Measurements from ENCODE around the gene WASL. TPM values are rescaled to one million over a fixed set of nuclear protein-coding genes. Genes with fewer than 3 reads are reported as not detected.

The WASL gene
- polyA plus RNA-seq, 3 donors = 1.6 to 3.9 (median 2.1) TPM

- H3K36me3 Mint-ChIP-seq = peaks cover 3 to 8% of the 10 kb centered on the region in 2 donors
- Histone ChIP-seq H3K4me1 (ENCODE audit: control insufficient read depth in 1 of 2, insufficient read depth in 2 of 2, low read length in 2 of 2) (peaks cover 7 to 9% of the 10 kb centered on the region in 2 donors), H4K20me1 (ENCODE audit: insufficient read depth, low read length) (peaks cover 100% of the 10 kb centered on the region), H3K4me2 (replicated peaks; ENCODE audit: extremely low read depth, low read length, poor library complexity, severe bottlenecking) (no peak overlapping the region), H3K9ac (ENCODE audit: insufficient read depth, low read length, poor library complexity, severe bottlenecking) (no peak overlapping the region), H3K79me2 (ENCODE audit: insufficient read depth, low read length) (peaks cover 81% of the 10 kb centered on the region), H3K27me3 (ENCODE audit: control insufficient read depth in 2 of 2, insufficient read depth in 2 of 2, low read length in 2 of 2) (no peaks in the 10 kb centered on the region), H3K27ac (ENCODE audit: low read depth in 1 of 2, low read length in 2 of 2) (peak overlapping the region in 1 of 2 donors; percentile 54), H3K4me3 (replicated peaks in 1 of 3; ENCODE audit: low read depth in 2 of 3, low read length in 3 of 3) (no peak overlapping the region), H2AFZ (ENCODE audit: insufficient read depth, low read depth, low read length, poor library complexity, severe bottlenecking) (no peak overlapping the region), H3K9me3 (replicated peaks in 1 of 2; ENCODE audit: control insufficient read depth in 1 of 2, insufficient read depth in 1 of 2, low read length in 2 of 2) (no peaks in the 10 kb centered on the region), H3K36me3 (replicated peaks in 1 of 2; ENCODE audit: control insufficient read depth in 1 of 2, insufficient read depth in 2 of 2, low read length in 2 of 2) (no peaks in the 10 kb centered on the region)
- intact Hi-C loops (cut with micrococcal nuclease) = no loop called here
- peak; percentile 5 to 23 (median 6) for DNase-seq
- peaks cover 14% of the 10 kb centered on the region for H3K4me1 Mint-ChIP-seq
- H3K27ac Mint-ChIP-seq = peak overlapping the region in 6 of 7 donors; percentile 41 to 72 (median 62)
- no peak for TF ChIP-seq CTCF (IDR thresholded peaks at IDR 0.05)
- no peak overlapping the region for H3K4me3 Mint-ChIP-seq
- no peaks in the 10 kb centered on the region for H3K9me3 Mint-ChIP-seq
- 0% methylated on average over 1 of the region's 2 CpGs for WGBS (ENCODE audit: insufficient coverage)
- H3K27me3 Mint-ChIP-seq (ENCODE audit: low read depth in 3 of 3) = peaks cover 0 to 1% (median 0%) of the 10 kb centered on the region in 3 donors
Observed at GRCh38 chr7:123719197-123719721, 29.5 kb downstream of the WASL start.

GRCh38 chr7:123718773-123719172 lies 30.0 kb downstream of the WASL start:
- H3K27ac Mint-ChIP-seq = peak overlapping the region in 3 of 7 donors; percentile 41 to 69 (median 63)
- no peaks in the 10 kb centered on the region for H3K36me3 ChIP-seq (replicated peaks in 1 of 2; ENCODE audit: control insufficient read depth in 1 of 2, insufficient read depth in 2 of 2, low read length in 2 of 2)
- peaks cover 3 to 8% of the 10 kb centered on the region in 2 donors for H3K36me3 Mint-ChIP-seq
- H3K4me3 Mint-ChIP-seq = no peak overlapping the region
- peaks cover 7 to 9% of the 10 kb centered on the region in 2 donors for H3K4me1 ChIP-seq (ENCODE audit: control insufficient read depth in 1 of 2, insufficient read depth in 2 of 2, low read length in 2 of 2)
- no peak overlapping the region for H2AFZ ChIP-seq (ENCODE audit: insufficient read depth, low read depth, low read length, poor library complexity, severe bottlenecking)
- H3K27me3 Mint-ChIP-seq (ENCODE audit: low read depth in 3 of 3) = peaks cover 0 to 1% (median 0%) of the 10 kb centered on the region in 3 donors
- no peaks in the 10 kb centered on the region for H3K27me3 ChIP-seq (ENCODE audit: control insufficient read depth in 2 of 2, insufficient read depth in 2 of 2, low read length in 2 of 2)
- no peak overlapping the region for H3K4me2 ChIP-seq (replicated peaks; ENCODE audit: extremely low read depth, low read length, poor library complexity, severe bottlenecking)
- no peak overlapping the region for H3K9ac ChIP-seq (ENCODE audit: insufficient read depth, low read length, poor library complexity, severe bottlenecking)
- no peak for TF ChIP-seq CTCF (IDR thresholded peaks at IDR 0.05)
- H3K79me2 ChIP-seq (ENCODE audit: insufficient read depth, low read length) = peaks cover 77% of the 10 kb centered on the region
- intact Hi-C loops (cut with micrococcal nuclease) = no loop called here
- peaks cover 14% of the 10 kb centered on the region for H3K4me1 Mint-ChIP-seq
- DNase-seq = no peak
- H3K9me3 Mint-ChIP-seq = no peaks in the 10 kb centered on the region
- H4K20me1 ChIP-seq (ENCODE audit: insufficient read depth, low read length) = peaks cover 99% of the 10 kb centered on the region
- WGBS (ENCODE audit: insufficient coverage) = no CpG with 5 or more reads among the region's 4 CpGs
- no peak overlapping the region for H3K4me3 ChIP-seq (replicated peaks in 1 of 3; ENCODE audit: low read depth in 2 of 3, low read length in 3 of 3)
- peak overlapping the region in 1 of 2 donors; percentile 54 for H3K27ac ChIP-seq (ENCODE audit: low read depth in 1 of 2, low read length in 2 of 2)
- H3K9me3 ChIP-seq (replicated peaks in 1 of 2; ENCODE audit: control insufficient read depth in 1 of 2, insufficient read depth in 1 of 2, low read length in 2 of 2) = no peaks in the 10 kb centered on the region

Measured in CD14-positive monocyte (primary cell).